Mesendoderm (in vitro differentiated cells): Measurements from ENCODE around the gene TMC6.
"Not testable (repeated sequence)": the region's sequence is repeated elsewhere in the genome, so short reads cannot be mapped to it uniquely, and the experiment has no call there.

Experiments used
- DNase-seq: peaks from one replicate; pipeline ENCODE4 v3.0.0; 2013
- H2AK5ac ChIP-seq: 2 replicates; pipeline ENCODE4 v1.6.1; 2013; ENCODE audit warnings: low read length, inconsistent platforms
- H2BK120ac ChIP-seq: 2 replicates; pipeline ENCODE4 v1.6.1; 2013; ENCODE audit warnings: low read depth, mild to moderate bottlenecking, low read length, moderate library complexity, mixed read lengths
- H2BK15ac ChIP-seq: replicated peaks from 2 replicates; pipeline ENCODE4 v1.6.1; 2013; ENCODE audit warnings: low read depth, mild to moderate bottlenecking, moderate library complexity
- H2BK5ac ChIP-seq: 2 replicates; pipeline ENCODE4 v1.6.1; 2013; ENCODE audit warnings: low read length, inconsistent platforms
- H3K18ac ChIP-seq: 2 replicates; pipeline ENCODE4 v1.6.1; 2013; ENCODE audit warnings: mild to moderate bottlenecking, low read length, mixed read lengths
- H3K23ac ChIP-seq: one replicate; pipeline ENCODE4 v1.6.1; 2013; ENCODE audit warnings: low read length
- H3K27ac ChIP-seq: 2 replicates; pipeline ENCODE4 v1.5.1; 2013; ENCODE audit warnings: low read depth, mild to moderate bottlenecking, inconsistent platforms, low read length, moderate library complexity
- H3K27me3 ChIP-seq: 2 replicates; pipeline ENCODE4 v1.6.1; 2013; ENCODE audit warnings: low read length, control low read depth, mild to moderate bottlenecking, inconsistent platforms; ENCODE audit not compliant: insufficient read depth, poor library complexity
- H3K36me3 ChIP-seq: 2 replicates; pipeline ENCODE4 v1.6.1; 2013; ENCODE audit warnings: low read length, inconsistent platforms; ENCODE audit not compliant: control insufficient read depth, insufficient read depth
- H3K4ac ChIP-seq: one replicate; pipeline ENCODE4 v1.6.1; 2013; ENCODE audit warnings: low read depth, mild to moderate bottlenecking, low read length, moderate library complexity
- H3K4me1 ChIP-seq: 2 replicates; pipeline ENCODE4 v1.6.1; 2013; ENCODE audit warnings: low read depth, low read length, inconsistent platforms; ENCODE audit not compliant: control insufficient read depth
- H3K4me2 ChIP-seq: 2 replicates; pipeline ENCODE4 v1.6.1; 2013; ENCODE audit warnings: low read length
- H3K4me3 ChIP-seq: 2 replicates; pipeline ENCODE4 v1.5.1; 2013; ENCODE audit warnings: mild to moderate bottlenecking, low read length
- H3K56ac ChIP-seq: one replicate; pipeline ENCODE4 v1.6.1; 2013; ENCODE audit warnings: low read length
- H3K79me1 ChIP-seq: 2 replicates; pipeline ENCODE4 v1.6.1; 2013; ENCODE audit warnings: low read length, inconsistent platforms
- H3K79me2 ChIP-seq: 2 replicates; pipeline ENCODE4 v1.6.1; 2013; ENCODE audit warnings: mild to moderate bottlenecking, low read length; ENCODE audit not compliant: control insufficient read depth, insufficient read depth
- H3K9ac ChIP-seq: 2 replicates; pipeline ENCODE4 v1.6.1; 2013; ENCODE audit warnings: low read length, inconsistent platforms
- H4K5ac ChIP-seq: one replicate; pipeline ENCODE4 v1.6.1; 2013; ENCODE audit warnings: low read length
- H4K8ac ChIP-seq: one replicate; pipeline ENCODE4 v1.6.1; 2013; ENCODE audit warnings: low read depth, mild to moderate bottlenecking, control low read depth, low read length, moderate library complexity
- WGBS: extraction: QIAGEN DNeasy Blood & Tissue Kit; methylation state at CpG from one replicate; pipeline ENCODE4 v1.1.7; 2013; ENCODE audit warnings: low lambda C conversion rate, missing lambda C conversion rate; ENCODE audit not compliant: insufficient coverage; ENCODE audit errors: extremely low coverage; 5-methylcytosine and 5-hydroxymethylcytosine counted together

TMC6 gene

GRCh38 chr17:78141437-78142118 is 13.0 kb upstream of the TMC6 start:
- Histone ChIP-seq H3K27me3 (no peaks in the 10 kb centered on the region), H3K4me3 (no peak overlapping the region), H3K27ac (no peak overlapping the region), H2BK5ac (no peak overlapping the region), H3K56ac (no peak overlapping the region), H3K18ac (no peak overlapping the region), H3K9ac (no peak overlapping the region), H3K4me2 (no peak overlapping the region), H3K79me1 (no peaks in the 10 kb centered on the region), H2BK120ac (no peak overlapping the region), H3K23ac (no peak overlapping the region), H2BK15ac (no peak overlapping the region), H3K4me1 (no peaks in the 10 kb centered on the region), H2AK5ac (no peak overlapping the region), H3K4ac (no peak overlapping the region), H3K36me3 (no peaks in the 10 kb centered on the region), H3K79me2 (no peaks in the 10 kb centered on the region), H4K8ac (no peak overlapping the region), H4K5ac (no peak overlapping the region)
- DNase-seq, result no peak
- no CpG with 5 or more reads among the region's 20 CpGs for WGBS

- WGBS, result no CpG with 5 or more reads among the region's 58 CpGs
- H2AK5ac ChIP-seq, result no peak overlapping the region
- H3K56ac ChIP-seq, result peak overlapping the region; percentile 78
These were observed 11.9 kb upstream of the TMC6 start for GRCh38 chr17:78140169-78141051.

GRCh38 chr17:78139861-78140168 is 11.3 kb upstream of the TMC6 start:
- H2BK120ac ChIP-seq, H3K18ac ChIP-seq, H2BK15ac ChIP-seq, H4K8ac ChIP-seq, H3K27ac ChIP-seq, H3K4ac ChIP-seq, H3K23ac ChIP-seq, H3K79me2 ChIP-seq, H2BK5ac ChIP-seq, H3K4me2 ChIP-seq, DNase-seq, H3K27me3 ChIP-seq, H3K4me1 ChIP-seq, H3K36me3 ChIP-seq, H3K79me1 ChIP-seq, H2AK5ac ChIP-seq, H3K4me3 ChIP-seq, H4K5ac ChIP-seq: not testable (repeated sequence)
- H3K56ac ChIP-seq, result peak overlapping the region; percentile 78
- H3K9ac ChIP-seq, result peak overlapping the region; percentile 43
- WGBS, result no CpG with 5 or more reads among the region's 12 CpGs

More at GRCh38 chr17:78140169-78141051, 11.9 kb upstream of the TMC6 start:
- Histone ChIP-seq H2BK15ac (no peak overlapping the region), H3K27me3 (no peaks in the 10 kb centered on the region), H3K9ac (peak overlapping the region; percentile 53), H2BK120ac (no peak overlapping the region), H3K4me2 (peak overlapping the region; percentile 49), H4K5ac (no peak overlapping the region), H3K79me2 (no peaks in the 10 kb centered on the region), H3K18ac (no peak overlapping the region), H2BK5ac (no peak overlapping the region), H3K23ac (no peak overlapping the region), H3K4ac (no peak overlapping the region), H3K79me1 (no peaks in the 10 kb centered on the region), H3K4me3 (no peak overlapping the region), H3K36me3 (no peaks in the 10 kb centered on the region), H4K8ac (no peak overlapping the region), H3K27ac (no peak overlapping the region), H3K4me1 (no peaks in the 10 kb centered on the region)
- peak; percentile 99 for DNase-seq

GRCh38 chr17:78138204-78139060 is 9.9 kb upstream of the TMC6 start:
- Histone ChIP-seq H3K4ac (no peak overlapping the region), H3K23ac (no peak overlapping the region), H3K56ac (no peak overlapping the region), H3K27me3 (no peaks in the 10 kb centered on the region), H3K4me1 (no peaks in the 10 kb centered on the region), H3K9ac (no peak overlapping the region), H3K27ac (no peak overlapping the region), H2BK120ac (no peak overlapping the region), H3K18ac (no peak overlapping the region), H3K4me2 (no peak overlapping the region), H4K5ac (no peak overlapping the region), H2BK5ac (no peak overlapping the region), H3K79me1 (no peaks in the 10 kb centered on the region), H3K36me3 (no peaks in the 10 kb centered on the region), H2AK5ac (no peak overlapping the region), H3K4me3 (no peak overlapping the region), H4K8ac (no peak overlapping the region), H3K79me2 (no peaks in the 10 kb centered on the region), H2BK15ac (no peak overlapping the region)
- no peak for DNase-seq
- no CpG with 5 or more reads among the region's 17 CpGs for WGBS

- no CpG with 5 or more reads among the region's 26 CpGs for WGBS
These were observed 9.0 kb upstream of the TMC6 start for GRCh38 chr17:78137392-78138203.

More at GRCh38 chr17:78137392-78138203, 9.0 kb upstream of the TMC6 start:
- H4K8ac ChIP-seq, result no peak overlapping the region
- no peaks in the 10 kb centered on the region for H3K4me1 ChIP-seq
- no peak overlapping the region for H2BK120ac ChIP-seq
- H3K56ac ChIP-seq, result no peak overlapping the region
- no peak overlapping the region for H3K27ac ChIP-seq
- H2AK5ac ChIP-seq, result no peak overlapping the region
- no peak overlapping the region for H2BK5ac ChIP-seq
- H3K27me3 ChIP-seq, result no peaks in the 10 kb centered on the region
- DNase-seq, result peak; percentile 51
- no peak overlapping the region for H2BK15ac ChIP-seq
- no peak overlapping the region for H4K5ac ChIP-seq
- no peak overlapping the region for H3K4ac ChIP-seq
- H3K4me3 ChIP-seq, result no peak overlapping the region
- H3K79me1 ChIP-seq, result no peaks in the 10 kb centered on the region
- H3K18ac ChIP-seq, result no peak overlapping the region
- no peaks in the 10 kb centered on the region for H3K36me3 ChIP-seq
- H3K4me2 ChIP-seq, result no peak overlapping the region
- H3K9ac ChIP-seq, result no peak overlapping the region
- no peak overlapping the region for H3K23ac ChIP-seq
- H3K79me2 ChIP-seq, result no peaks in the 10 kb centered on the region
